PC-9 (cell line): ENCODE data around the gene ST8SIA1. TPM values are rescaled to one million over a fixed set of nuclear protein-coding genes. Genes with fewer than 3 reads are reported as not detected.

Source experiments
- BruUV-seq: library from RNA; stranded (reverse); fragments of 400-500 nt; replicated peaks from 2 replicates; lab custom pipeline; 2021; lab: Mats Ljungman, UMichigan
- CTCF ChIA-PET: fragments of 300-600 bp; sonication (Branson Sonifier 250); formaldehyde crosslinking; loops from one replicate; lab custom pipeline; 2022; ENCODE audit warnings: antibody characterized with exemption; lab: Charles Lee
- POLR2A ChIA-PET: fragments of 300-600 bp; sonication (Branson Sonifier 250); formaldehyde crosslinking; loops from one replicate; lab custom pipeline; 2022; ENCODE audit warnings: antibody characterized with exemption; ENCODE audit not compliant: unreplicated experiment; lab: Charles Lee
- DNase-seq, 2 experiments: peaks; one replicate each; pipeline versions ENCODE4 v3.0.0 to v3.0.0-alpha.2; 2015 to 2022; ENCODE audit warnings: mixed read lengths in 1 of 2
- H2AFZ ChIP-seq: fragments of 200-600 bp; sonication (generic); 2 replicates; pipeline ENCODE4 v1.8.1; 2017; ENCODE audit warnings: antibody characterized with exemption
- H3F3A ChIP-seq: fragments of 200-600 bp; sonication (generic); 2 replicates; pipeline ENCODE4 v1.8.1; 2017; ENCODE audit warnings: antibody characterized with exemption, mild to moderate bottlenecking, low read depth; ENCODE audit not compliant: insufficient read depth
- H3K27ac ChIP-seq: fragments of 200-600 bp; sonication (generic); 2 replicates; pipeline ENCODE4 v1.6.1; 2016; ENCODE audit warnings: mixed run types
- H3K27me3 ChIP-seq: fragments of 200-600 bp; sonication (generic); 2 replicates; pipeline ENCODE4 v1.6.1; 2016; ENCODE audit warnings: low read depth, mixed run types; ENCODE audit not compliant: insufficient read depth
- H3K36me3 ChIP-seq: fragments of 200-600 bp; sonication (generic); 2 replicates; pipeline ENCODE4 v1.6.1; 2016; ENCODE audit warnings: low read depth, mixed run types
- H3K4me1 ChIP-seq: fragments of 200-600 bp; sonication (generic); replicated peaks from 2 replicates; pipeline ENCODE4 v1.6.1; 2016; ENCODE audit warnings: mixed run types; ENCODE audit not compliant: insufficient read depth
- H3K4me2 ChIP-seq: fragments of 200-600 bp; sonication (generic); 2 replicates; pipeline ENCODE4 v1.6.1; 2017; ENCODE audit warnings: mixed run types
- H3K4me3 ChIP-seq: fragments of 200-600 bp; sonication (generic); 2 replicates; pipeline ENCODE4 v1.6.1; 2016; ENCODE audit warnings: mixed run types
- H3K79me2 ChIP-seq: fragments of 200-600 bp; sonication (generic); 2 replicates; pipeline ENCODE4 v1.6.1; 2017; ENCODE audit warnings: low read depth, mixed run types
- H3K9me2 ChIP-seq: fragments of 200-600 bp; sonication (generic); 2 replicates; pipeline ENCODE4 v1.8.1; 2017; ENCODE audit warnings: mild to moderate bottlenecking; ENCODE audit not compliant: insufficient read depth
- H3K9me3 ChIP-seq: fragments of 200-600 bp; sonication (generic); 2 replicates; pipeline ENCODE4 v1.8.1; 2016; ENCODE audit warnings: low read depth; ENCODE audit not compliant: insufficient read depth
- H4K20me1 ChIP-seq: fragments of 200-600 bp; sonication (generic); 2 replicates; pipeline ENCODE4 v1.8.1; 2017; ENCODE audit not compliant: insufficient read depth
- CTCF ChIP-seq: fragments of 200-600 bp; sonication (generic); conservative IDR thresholded peaks from 2 replicates; pipeline ENCODE4 v1.6.1; 2017; ENCODE audit warnings: mixed run types, antibody characterized with exemption, mild to moderate bottlenecking, moderate library complexity
- EZH2 ChIP-seq: fragments of 200-600 bp; sonication (generic); IDR thresholded peaks from 2 replicates; pipeline ENCODE4 v1.8.0; 2017; ENCODE audit warnings: antibody characterized with exemption, low read depth
- intact Hi-C: fragments of 100-400 bp; cut with micrococcal nuclease; formaldehyde crosslinking; loops from one replicate; pipeline ENCODE4 v1.10.0; 2022; ENCODE audit not compliant: unreplicated experiment
- total RNA-seq: library from RNA; stranded (reverse); gene quantifications from 2 replicates; pipeline ENCODE4 v1.2.3, GENCODE V29; 2021

Gene ST8SIA1
- total RNA-seq, 1 experiment from 2014 or later = 3.1 TPM

GRCh38 chr12:22361785-22362184 is 27.3 kb upstream of the ST8SIA1 start:
- no peaks in the 10 kb centered on the region for H3K4me1 ChIP-seq
- no peak for TF ChIP-seq EZH2
- no peak for TF ChIP-seq CTCF
- no peaks in the 10 kb centered on the region for H4K20me1 ChIP-seq
- no peaks in the 10 kb centered on the region for H3K9me2 ChIP-seq
- H2AFZ ChIP-seq = no peak overlapping the region
- H3K27me3 ChIP-seq = no peaks in the 10 kb centered on the region
- no peak for DNase-seq
- no peaks in the 10 kb centered on the region for H3K9me3 ChIP-seq
- no peaks in the 10 kb centered on the region for H3F3A ChIP-seq
- H3K36me3 ChIP-seq = no peaks in the 10 kb centered on the region
- no peaks in the 10 kb centered on the region for H3K79me2 ChIP-seq
- H3K27ac ChIP-seq = no peak overlapping the region
- ChIA-PET CTCF (interaction anchor here (0.7 kb wide), 1 partner anchor 49 kb away, joined by 4 read pairs; no protein-coding TSS in a partner anchor), POLR2A (no interaction called here)
- no peak overlapping the region for H3K4me3 ChIP-seq
- no peak overlapping the region for H3K4me2 ChIP-seq
- intact Hi-C loops = no loop called here
- no TSS peak for BruUV-seq

- no peaks in the 10 kb centered on the region for H4K20me1 ChIP-seq
- no peak overlapping the region for H3K4me2 ChIP-seq
- no peaks in the 10 kb centered on the region for H3K9me3 ChIP-seq
- BruUV-seq = no TSS peak
- no peak overlapping the region for H3K27ac ChIP-seq
- H2AFZ ChIP-seq = no peak overlapping the region
- no peaks in the 10 kb centered on the region for H3K79me2 ChIP-seq
- DNase-seq = no peak
- H3F3A ChIP-seq = no peaks in the 10 kb centered on the region
- H3K4me3 ChIP-seq = no peak overlapping the region
- H3K36me3 ChIP-seq = no peaks in the 10 kb centered on the region
- ChIA-PET POLR2A (no interaction called here), CTCF (no interaction called here)
- no peaks in the 10 kb centered on the region for H3K4me1 ChIP-seq
- H3K9me2 ChIP-seq = no peaks in the 10 kb centered on the region
- TF ChIP-seq CTCF (no peak), EZH2 (no peak)
- H3K27me3 ChIP-seq = no peaks in the 10 kb centered on the region
- intact Hi-C loops = no loop called here
These were observed 26.3 kb upstream of the ST8SIA1 start for GRCh38 chr12:22360774-22361173.

- Histone ChIP-seq H3K27me3 (no peaks in the 10 kb centered on the region), H3K9me3 (no peaks in the 10 kb centered on the region), H3K4me3 (no peak overlapping the region), H3K4me1 (no peaks in the 10 kb centered on the region), H3K27ac (no peak overlapping the region), H4K20me1 (no peaks in the 10 kb centered on the region), H3K36me3 (no peaks in the 10 kb centered on the region), H3F3A (no peaks in the 10 kb centered on the region), H3K9me2 (no peaks in the 10 kb centered on the region), H3K4me2 (no peak overlapping the region), H2AFZ (no peak overlapping the region), H3K79me2 (no peaks in the 10 kb centered on the region)
- no TSS peak for BruUV-seq
- intact Hi-C loops = no loop called here
- ChIA-PET CTCF (no interaction called here), POLR2A (no interaction called here)
- no peak for TF ChIP-seq CTCF
- no peak for TF ChIP-seq EZH2
- DNase-seq = no peak
These were observed 23.0 kb upstream of the ST8SIA1 start for GRCh38 chr12:22357531-22357930.
